CD14-positive monocyte (primary cell): ENCODE results near the gene USP11. TPM values are rescaled to one million over a fixed set of nuclear protein-coding genes. Genes with fewer than 3 reads are reported as not detected.

ENCODE experiments used
- DNase-seq, 3 donors: peaks; one replicate each; pipeline ENCODE4 v3.0.0-alpha.2; 2011 to 2022
- H2AFZ ChIP-seq: 2 replicates; pipeline ENCODE4 v1.6.0; 2012; ENCODE audit warnings: mild to moderate bottlenecking, low read depth, low read length, inconsistent platforms; ENCODE audit not compliant: insufficient read depth, poor library complexity, severe bottlenecking
- H3K27ac ChIP-seq, 2 donors: 1 replicate in 1 of 2; 2 replicates in 1 of 2; pipeline ENCODE4 v1.5.1; 2012 to 2013; ENCODE audit warnings: low read length in 2 of 2, control low read depth in 1 of 2, inconsistent platforms in 1 of 2, low read depth in 1 of 2, mild to moderate bottlenecking in 1 of 2
- H3K27me3 ChIP-seq, 2 donors: one replicate each; pipeline versions ENCODE4 v1.6.0 to v1.6.1; 2011 to 2013; ENCODE audit warnings: low read length in 2 of 2; ENCODE audit not compliant: control insufficient read depth in 2 of 2, insufficient read depth in 2 of 2
- H3K36me3 ChIP-seq, 2 donors: replicated peaks in 1 of 2; 1 replicate in 1 of 2; 2 replicates in 1 of 2; pipeline versions ENCODE4 v1.5.1 to v1.6.1; 2012 to 2013; ENCODE audit warnings: low read length in 2 of 2, control low read depth in 1 of 2, inconsistent platforms in 1 of 2, mild to moderate bottlenecking in 1 of 2; ENCODE audit not compliant: insufficient read depth in 2 of 2, control insufficient read depth in 1 of 2
- H3K4me1 ChIP-seq, 2 donors: 1 replicate in 1 of 2; 2 replicates in 1 of 2; pipeline versions ENCODE4 v1.5.1 to v1.6.1; 2012 to 2013; ENCODE audit warnings: low read length in 2 of 2, control low read depth in 1 of 2, inconsistent platforms in 1 of 2, mild to moderate bottlenecking in 1 of 2, moderate library complexity in 1 of 2; ENCODE audit not compliant: insufficient read depth in 2 of 2, control insufficient read depth in 1 of 2
- H3K4me2 ChIP-seq: replicated peaks from 2 replicates; pipeline ENCODE3; 2012; ENCODE audit warnings: low read length, moderate library complexity, mild to moderate bottlenecking; ENCODE audit not compliant: poor library complexity, severe bottlenecking; ENCODE audit errors: extremely low read depth
- H3K4me3 ChIP-seq, 3 experiments: fragments of 200-600 bp in 1 of 3; sonication (generic) in 1 of 3; replicated peaks in 1 of 3; 1 replicate in 2 of 3; 2 replicates in 1 of 3; pipeline ENCODE4 v1.5.1; 2011 to 2013; ENCODE audit warnings: low read length in 3 of 3, mild to moderate bottlenecking in 3 of 3, control low read depth in 2 of 3, low read depth in 2 of 3, inconsistent platforms in 1 of 3, moderate library complexity in 1 of 3
- H3K79me2 ChIP-seq: 2 replicates; pipeline ENCODE4 v1.6.0; 2012; ENCODE audit warnings: mild to moderate bottlenecking, control low read depth, inconsistent platforms, low read length, moderate library complexity; ENCODE audit not compliant: insufficient read depth
- H3K9ac ChIP-seq: 2 replicates; pipeline ENCODE4 v1.6.0; 2017; ENCODE audit warnings: low read length, mild to moderate bottlenecking; ENCODE audit not compliant: insufficient read depth, poor library complexity, severe bottlenecking
- H3K9me3 ChIP-seq, 2 donors: replicated peaks in 1 of 2; 1 replicate in 1 of 2; 2 replicates in 1 of 2; pipeline versions ENCODE4 v1.5.1 to v1.6.1; 2012 to 2013; ENCODE audit warnings: low read length in 2 of 2, control low read depth in 1 of 2; ENCODE audit not compliant: control insufficient read depth in 1 of 2, insufficient read depth in 1 of 2
- H4K20me1 ChIP-seq: 2 replicates; pipeline ENCODE4 v1.6.0; 2012; ENCODE audit warnings: mild to moderate bottlenecking, low read length, control low read depth, moderate library complexity; ENCODE audit not compliant: insufficient read depth
- H3K27ac Mint-ChIP-seq, 7 donors: one replicate each; pipeline ENCODE4 v1.8.0; 2020; ENCODE audit warnings: mild to moderate bottlenecking in 7 of 7, mixed read lengths in 7 of 7, moderate library complexity in 6 of 7, inconsistent platforms in 2 of 7
- H3K27me3 Mint-ChIP-seq, 3 donors: one replicate each; pipeline ENCODE4 v1.8.0; 2021 to 2022; ENCODE audit warnings: low read depth in 3 of 3, mild to moderate bottlenecking in 3 of 3, mixed read lengths in 3 of 3, moderate library complexity in 3 of 3, inconsistent platforms in 1 of 3
- H3K36me3 Mint-ChIP-seq, 2 donors: one replicate each; pipeline ENCODE4 v1.8.0; 2020; ENCODE audit warnings: mixed read lengths in 2 of 2, inconsistent platforms in 1 of 2, mild to moderate bottlenecking in 1 of 2
- H3K4me1 Mint-ChIP-seq: one replicate; pipeline ENCODE4 v1.8.0; 2020; ENCODE audit warnings: mild to moderate bottlenecking, mixed read lengths
- H3K4me3 Mint-ChIP-seq, 2 donors: one replicate each; pipeline ENCODE4 v1.8.0; 2020; ENCODE audit warnings: mild to moderate bottlenecking in 2 of 2, mixed read lengths in 2 of 2, moderate library complexity in 1 of 2
- H3K9me3 Mint-ChIP-seq, 7 donors: one replicate each; pipeline ENCODE4 v1.8.0; 2020 to 2022; ENCODE audit warnings: mixed read lengths in 7 of 7, mild to moderate bottlenecking in 6 of 7, moderate library complexity in 6 of 7, inconsistent platforms in 2 of 7
- CTCF ChIP-seq: fragments of 200-600 bp; IDR thresholded peaks from one replicate; pipeline ENCODE4 v1.8.0; 2022; ENCODE audit warnings: antibody characterized with exemption, mild to moderate bottlenecking
- WGBS: methylation state at CpG from one replicate; pipeline ENCODE4 v1.1.5; 2013; ENCODE audit warnings: missing lambda C conversion rate; ENCODE audit not compliant: insufficient coverage; 5-methylcytosine and 5-hydroxymethylcytosine counted together
- intact Hi-C, 2 donors: fragments of 100-400 bp; cut with micrococcal nuclease; formaldehyde crosslinking; loops; one replicate each; pipeline versions ENCODE4 v1.15.0 to v1.15.1; 2023
- polyA plus RNA-seq, 3 donors: library from polyadenylated mRNA; depleted of rRNA in 1 of 3; unstranded in 2 of 3; stranded (reverse) in 1 of 3; fragments of 300-500 nt in 2 of 3; fragments of >200 nt in 1 of 3; fragmentation: Illumina TruSeq in 2 of 3; gene quantifications; 1 replicate in 2 of 3; 2 replicates in 1 of 3; pipeline ENCODE4 v1.2.3, GENCODE V29; 2012 to 2021

Gene USP11
- polyA plus RNA-seq, 3 donors = 6.7 to 9.7 (median 8.8) TPM

GRCh38 chrX:47208108-47208507 is 24.7 kb upstream of the USP11 start:
- Histone ChIP-seq H3K27me3 (no peaks in the 10 kb centered on the region), H3K4me3 (no peak overlapping the region), H3K36me3 (peaks cover 88 to 100% of the 10 kb centered on the region in 2 donors), H3K79me2 (peaks cover 3% of the 10 kb centered on the region), H3K9ac (no peak overlapping the region), H3K4me2 (no peak overlapping the region), H2AFZ (no peak overlapping the region), H3K9me3 (no peaks in the 10 kb centered on the region), H3K4me1 (no peaks in the 10 kb centered on the region), H4K20me1 (peaks cover 72% of the 10 kb centered on the region), H3K27ac (no peak overlapping the region)
- TF ChIP-seq CTCF = no peak
- no peak overlapping the region for H3K4me3 Mint-ChIP-seq
- H3K9me3 Mint-ChIP-seq = peaks cover 0 to 4% (median 0%) of the 10 kb centered on the region in 7 donors
- no peak for DNase-seq
- intact Hi-C loops = no loop called here
- peaks cover 0 to 17% (median 0%) of the 10 kb centered on the region in 3 donors for H3K27me3 Mint-ChIP-seq
- H3K4me1 Mint-ChIP-seq = no peaks in the 10 kb centered on the region
- no peak overlapping the region for H3K27ac Mint-ChIP-seq
- WGBS = 100% methylated on average over 1 of the region's 12 CpGs
- peaks cover 85 to 99% of the 10 kb centered on the region in 2 donors for H3K36me3 Mint-ChIP-seq

GRCh38 chrX:47209508-47210238 is 23.1 kb upstream of the USP11 start:
- Histone ChIP-seq H3K4me3 (no peak overlapping the region), H3K27me3 (no peaks in the 10 kb centered on the region), H3K9me3 (no peaks in the 10 kb centered on the region), H3K9ac (no peak overlapping the region), H3K4me1 (no peaks in the 10 kb centered on the region), H2AFZ (no peak overlapping the region), H3K27ac (no peak overlapping the region), H3K36me3 (peaks cover 87 to 100% of the 10 kb centered on the region in 2 donors), H4K20me1 (peaks cover 61% of the 10 kb centered on the region), H3K4me2 (no peak overlapping the region), H3K79me2 (peaks cover 3% of the 10 kb centered on the region)
- peak overlapping the region in 3 of 7 donors; percentile 3 to 64 (median 26) for H3K27ac Mint-ChIP-seq
- TF ChIP-seq CTCF = no peak
- no peak for DNase-seq
- intact Hi-C loops = no loop called here
- WGBS = 97% methylated on average over 12 of the region's 16 CpGs
- peaks cover 83 to 99% of the 10 kb centered on the region in 2 donors for H3K36me3 Mint-ChIP-seq
- no peak overlapping the region for H3K4me3 Mint-ChIP-seq
- H3K27me3 Mint-ChIP-seq = peaks cover 0 to 16% (median 0%) of the 10 kb centered on the region in 3 donors
- peaks cover 0 to 4% (median 0%) of the 10 kb centered on the region in 7 donors for H3K9me3 Mint-ChIP-seq
- H3K4me1 Mint-ChIP-seq = no peaks in the 10 kb centered on the region
